Hepatocyte (in vitro differentiated cells): ENCODE results near the gene PSMA1. TPM values are rescaled to one million over a fixed set of nuclear protein-coding genes. Genes with fewer than 3 reads are reported as not detected.

Experiments used
- DNase-seq: peaks from one replicate; pipeline ENCODE4 v3.0.0-alpha.2; 2016; ENCODE audit warnings: low spot score
- H2AFZ ChIP-seq: fragments of 200-600 bp; sonication (generic); 2 replicates; pipeline ENCODE4 v1.6.0; 2016; ENCODE audit warnings: antibody characterized with exemption, mild to moderate bottlenecking
- H3K27ac ChIP-seq: fragments of 200-600 bp; sonication (generic); 2 replicates; pipeline ENCODE4 v1.5.1; 2016; ENCODE audit warnings: mild to moderate bottlenecking
- H3K27me3 ChIP-seq: fragments of 200-600 bp; sonication (generic); 2 replicates; pipeline ENCODE4 v1.6.1; 2016
- H3K36me3 ChIP-seq: fragments of 200-600 bp; sonication (generic); replicated peaks from 2 replicates; pipeline ENCODE4 v1.5.1; 2016; ENCODE audit warnings: low read depth; ENCODE audit not compliant: insufficient read depth
- H3K4me1 ChIP-seq: fragments of 200-600 bp; sonication (generic); 2 replicates; pipeline ENCODE4 v1.5.1; 2016; ENCODE audit warnings: mild to moderate bottlenecking, moderate library complexity; ENCODE audit not compliant: insufficient read depth
- H3K4me2 ChIP-seq: fragments of 200-600 bp; sonication (generic); 2 replicates; pipeline ENCODE4 v1.6.0; 2016
- H3K4me3 ChIP-seq: fragments of 200-600 bp; sonication (generic); 2 replicates; pipeline ENCODE4 v1.5.1; 2016; ENCODE audit warnings: mild to moderate bottlenecking
- H3K79me2 ChIP-seq: fragments of 200-600 bp; sonication (generic); 2 replicates; pipeline ENCODE4 v1.6.0; 2017; ENCODE audit warnings: mild to moderate bottlenecking
- H3K9me2 ChIP-seq: fragments of 200-600 bp; sonication (generic); replicated peaks from 2 replicates; pipeline ENCODE4 v1.6.0; 2017; ENCODE audit warnings: mild to moderate bottlenecking; ENCODE audit not compliant: insufficient read depth
- H3K9me3 ChIP-seq: fragments of 200-600 bp; sonication (generic); 2 replicates; pipeline ENCODE4 v1.5.1; 2016; ENCODE audit warnings: low read depth, mild to moderate bottlenecking
- H4K20me1 ChIP-seq: fragments of 200-600 bp; sonication (generic); 2 replicates; pipeline ENCODE4 v1.6.0; 2016; ENCODE audit warnings: mild to moderate bottlenecking; ENCODE audit not compliant: insufficient read depth, poor library complexity, severe bottlenecking
- EZH2 ChIP-seq: fragments of 200-600 bp; sonication (generic); IDR thresholded peaks from 2 replicates; pipeline ENCODE4 v1.6.1; 2016; ENCODE audit warnings: antibody characterized with exemption, mild to moderate bottlenecking, borderline replicate concordance
- EZH2phosphoT487 ChIP-seq: fragments of 200-600 bp; sonication (generic); IDR thresholded peaks from one replicate; pipeline ENCODE4 v1.6.1; 2018; ENCODE audit warnings: antibody characterized with exemption, mild to moderate bottlenecking, low read depth, moderate library complexity; ENCODE audit not compliant: unreplicated experiment, severe bottlenecking
- WGBS: methylation state at CpG from one replicate; pipeline ENCODE4 v1.1.6; 2016; ENCODE audit warnings: low lambda C conversion rate; ENCODE audit errors: missing lambda C conversion rate; 5-methylcytosine and 5-hydroxymethylcytosine counted together
- polyA plus RNA-seq: library from polyadenylated mRNA; unstranded; fragments of >200 nt; fragmentation: Nextera tagmentation; extraction: Ambion mirVana; gene quantifications from 2 replicates; pipeline ENCODE4 v1.2.1, GENCODE V29; 2016
- total RNA-seq: library from RNA; depleted of rRNA; stranded (reverse); fragments of >200 nt; gene quantifications from 2 replicates; pipeline ENCODE4 v1.2.3, GENCODE V29; 2014
- TF ChIP-seq, protein P1 (sequence below): fragments of 200-600 bp; sonication (generic); IDR thresholded peaks from 2 replicates; pipeline ENCODE4 v1.5.1; 2016; ENCODE audit warnings: antibody characterized with exemption, mild to moderate bottlenecking; ENCODE audit not compliant: poor library complexity

The PSMA1 gene
- total and polyA plus RNA-seq, 2 experiments from 2014 or later, result 178 to 214 TPM

DNA sequence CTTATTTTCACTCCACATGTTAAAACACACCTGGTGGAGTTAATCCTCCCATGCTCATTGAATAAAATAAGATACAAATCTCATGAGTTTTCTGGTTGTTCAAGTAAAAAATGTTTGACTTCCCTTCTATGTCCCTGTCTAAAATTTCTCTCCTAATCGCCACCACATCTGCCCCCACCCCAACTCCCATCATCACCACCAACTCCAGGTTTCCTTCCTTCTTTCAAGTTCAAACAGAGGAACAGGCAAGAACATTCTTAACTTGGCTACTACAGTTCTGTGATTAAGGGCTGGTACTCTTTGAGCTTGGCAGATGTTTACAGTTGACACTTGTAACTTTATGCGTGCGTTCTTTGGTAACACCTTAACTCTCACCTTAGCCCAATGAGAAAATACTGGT, 9.1 kb upstream of the PSMA1 start:
- no peaks in the 10 kb centered on the region for H4K20me1 ChIP-seq
- no peak overlapping the region for H3K4me3 ChIP-seq
- no peak overlapping the region for H3K4me2 ChIP-seq
- no peak for DNase-seq
- WGBS, result 80% methylated on average over 3 of the region's 3 CpGs
- no peaks in the 10 kb centered on the region for H3K27me3 ChIP-seq
- H3K4me1 ChIP-seq, result no peaks in the 10 kb centered on the region
- no peaks in the 10 kb centered on the region for H3K9me3 ChIP-seq
- TF ChIP-seq EZH2phosphoT487 (no peak), EZH2 (no peak)
- TF ChIP-seq, protein P1, sequence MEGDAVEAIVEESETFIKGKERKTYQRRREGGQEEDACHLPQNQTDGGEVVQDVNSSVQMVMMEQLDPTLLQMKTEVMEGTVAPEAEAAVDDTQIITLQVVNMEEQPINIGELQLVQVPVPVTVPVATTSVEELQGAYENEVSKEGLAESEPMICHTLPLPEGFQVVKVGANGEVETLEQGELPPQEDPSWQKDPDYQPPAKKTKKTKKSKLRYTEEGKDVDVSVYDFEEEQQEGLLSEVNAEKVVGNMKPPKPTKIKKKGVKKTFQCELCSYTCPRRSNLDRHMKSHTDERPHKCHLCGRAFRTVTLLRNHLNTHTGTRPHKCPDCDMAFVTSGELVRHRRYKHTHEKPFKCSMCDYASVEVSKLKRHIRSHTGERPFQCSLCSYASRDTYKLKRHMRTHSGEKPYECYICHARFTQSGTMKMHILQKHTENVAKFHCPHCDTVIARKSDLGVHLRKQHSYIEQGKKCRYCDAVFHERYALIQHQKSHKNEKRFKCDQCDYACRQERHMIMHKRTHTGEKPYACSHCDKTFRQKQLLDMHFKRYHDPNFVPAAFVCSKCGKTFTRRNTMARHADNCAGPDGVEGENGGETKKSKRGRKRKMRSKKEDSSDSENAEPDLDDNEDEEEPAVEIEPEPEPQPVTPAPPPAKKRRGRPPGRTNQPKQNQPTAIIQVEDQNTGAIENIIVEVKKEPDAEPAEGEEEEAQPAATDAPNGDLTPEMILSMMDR, result no peak
- H2AFZ ChIP-seq, result no peak overlapping the region
- H3K9me2 ChIP-seq, result no peaks in the 10 kb centered on the region
- no peak overlapping the region for H3K27ac ChIP-seq
- no peaks in the 10 kb centered on the region for H3K36me3 ChIP-seq
- H3K79me2 ChIP-seq, result no peaks in the 10 kb centered on the region

DNA sequence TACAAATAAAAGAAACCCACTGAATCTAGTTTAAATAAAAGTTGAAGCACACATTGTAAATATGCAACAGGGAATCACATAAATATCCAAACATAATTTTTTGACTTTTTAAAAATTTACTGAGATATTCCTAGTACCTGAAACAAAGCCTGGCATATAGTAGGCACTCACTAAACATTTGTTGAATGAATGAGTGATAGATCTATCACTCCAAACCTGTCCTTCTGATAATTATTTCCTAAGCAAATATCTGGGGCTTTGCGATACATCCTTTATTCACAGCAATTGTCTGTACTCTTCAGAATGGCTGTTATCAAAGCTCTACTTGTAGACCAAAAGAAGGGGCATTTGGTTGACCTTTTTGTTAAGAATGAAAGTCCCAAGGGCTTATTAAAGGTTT, 2.6 kb upstream of the PSMA1 start:
- no peaks in the 10 kb centered on the region for H3K9me3 ChIP-seq
- DNase-seq, result no peak
- no peak overlapping the region for H2AFZ ChIP-seq
- no peak overlapping the region for H3K4me3 ChIP-seq
- WGBS, result 97% methylated on average over 1 of the region's 1 CpG
- no peaks in the 10 kb centered on the region for H4K20me1 ChIP-seq
- peaks cover 7% of the 10 kb centered on the region for H3K4me1 ChIP-seq
- H3K27ac ChIP-seq, result no peak overlapping the region
- H3K27me3 ChIP-seq, result no peaks in the 10 kb centered on the region
- H3K4me2 ChIP-seq, result no peak overlapping the region
- TF ChIP-seq, protein P1, result no peak
- TF ChIP-seq EZH2 (no peak), EZH2phosphoT487 (no peak)
- peaks cover 20% of the 10 kb centered on the region for H3K79me2 ChIP-seq
- no peaks in the 10 kb centered on the region for H3K9me2 ChIP-seq
- H3K36me3 ChIP-seq, result no peaks in the 10 kb centered on the region

DNA sequence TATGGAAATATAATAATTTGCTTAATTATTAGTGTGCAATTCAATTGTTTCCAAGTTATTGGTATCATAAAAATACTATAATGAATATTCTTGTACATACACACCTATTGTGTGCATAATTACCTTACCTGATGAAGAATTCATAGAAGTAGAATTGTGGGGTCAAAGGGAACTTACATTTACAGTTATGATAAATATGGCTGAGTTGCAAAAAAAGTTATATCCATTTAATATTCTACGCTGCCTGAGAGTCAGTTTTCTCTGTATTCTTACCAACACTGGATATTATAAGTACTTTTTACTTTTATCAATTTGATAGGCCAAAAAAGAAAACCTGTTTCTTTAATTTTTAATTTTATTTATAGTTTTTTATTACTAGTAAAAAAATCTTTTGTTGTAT, 2.1 kb upstream of the PSMA1 start:
- Histone ChIP-seq H3K27me3 (no peaks in the 10 kb centered on the region), H3K4me3 (no peak overlapping the region), H3K79me2 (peaks cover 25% of the 10 kb centered on the region), H3K9me3 (no peaks in the 10 kb centered on the region), H3K9me2 (no peaks in the 10 kb centered on the region), H3K27ac (no peak overlapping the region), H4K20me1 (no peaks in the 10 kb centered on the region), H3K4me1 (peaks cover 7% of the 10 kb centered on the region), H3K4me2 (no peak overlapping the region), H2AFZ (no peak overlapping the region), H3K36me3 (no peaks in the 10 kb centered on the region)
- no peak for TF ChIP-seq EZH2
- no peak for TF ChIP-seq EZH2phosphoT487
- TF ChIP-seq, protein P1, result no peak
- DNase-seq, result no peak
- WGBS, result 100% methylated on average over 1 of the region's 1 CpG

DNA sequence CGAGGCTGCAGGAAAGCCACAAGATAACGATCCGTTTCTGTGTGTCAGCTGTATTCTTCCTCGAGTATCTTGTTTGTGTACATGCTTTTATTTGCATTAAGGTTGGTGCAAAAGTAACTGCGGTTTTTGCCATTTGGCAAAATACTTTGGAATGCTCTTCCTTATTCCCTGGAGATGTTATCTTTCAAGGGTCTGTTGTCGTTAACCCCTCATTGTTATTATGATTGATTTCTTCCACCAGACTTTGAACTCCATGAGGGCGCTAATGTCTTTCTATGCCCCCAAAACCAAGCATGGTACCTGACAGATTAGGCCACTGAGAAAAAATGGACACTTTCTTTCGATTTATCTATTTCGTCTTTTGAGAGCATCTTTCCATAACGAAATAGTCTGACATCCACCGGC, 563 bp upstream of the PSMA1 start:
- TF ChIP-seq, protein P1, result no peak
- TF ChIP-seq EZH2phosphoT487 (no peak), EZH2 (no peak)
- H4K20me1 ChIP-seq, result no peaks in the 10 kb centered on the region
- DNase-seq, result no peak
- peaks cover 7% of the 10 kb centered on the region for H3K4me1 ChIP-seq
- H2AFZ ChIP-seq, result peak overlapping the region; percentile 89
- H3K9me3 ChIP-seq, result no peaks in the 10 kb centered on the region
- no peaks in the 10 kb centered on the region for H3K36me3 ChIP-seq
- H3K27me3 ChIP-seq, result no peaks in the 10 kb centered on the region
- H3K4me3 ChIP-seq, result peak overlapping the region; percentile 48
- H3K9me2 ChIP-seq, result no peaks in the 10 kb centered on the region
- peak overlapping the region; percentile 79 for H3K27ac ChIP-seq
- H3K79me2 ChIP-seq, result peaks cover 33% of the 10 kb centered on the region
- WGBS, result 31% methylated on average over 11 of the region's 11 CpGs
- H3K4me2 ChIP-seq, result peak overlapping the region; percentile 79
